Keratinocyte (primary cell): ENCODE data around the gene USP14. TPM values are rescaled to one million over a fixed set of nuclear protein-coding genes. Genes with fewer than 3 reads are reported as not detected.

ENCODE experiments used
- DNase-seq: peaks from one replicate; pipeline ENCODE4 v3.0.0-alpha.2; 2011; ENCODE audit warnings: low read depth, missing footprints, low spot score
- FAIRE-seq: peaks from 2 replicates; lab custom pipeline; 2011; peaks lifted over from hg19 to GRCh38; lab: Jason Lieb, UNC
- H2AFZ ChIP-seq: 2 replicates; pipeline ENCODE4 v1.6.0; 2012; ENCODE audit warnings: low read length, control low read depth, inconsistent platforms; ENCODE audit not compliant: control insufficient read depth
- H3K27ac ChIP-seq: 2 replicates; pipeline ENCODE4 v1.5.1; 2011; ENCODE audit warnings: low read length; ENCODE audit not compliant: control insufficient read depth, insufficient read depth
- H3K27me3 ChIP-seq: 3 replicates; pipeline ENCODE4 v1.6.0; 2011; ENCODE audit warnings: low read length; ENCODE audit not compliant: control insufficient read depth, insufficient read depth; ENCODE audit errors: extremely low read depth
- H3K36me3 ChIP-seq, 2 experiments: 2 replicates in 1 of 2; 3 replicates in 1 of 2; pipeline ENCODE4 v1.5.1; 2011; ENCODE audit warnings: low read length in 2 of 2, mild to moderate bottlenecking in 1 of 2; ENCODE audit not compliant: control insufficient read depth in 2 of 2, insufficient read depth in 2 of 2; ENCODE audit errors: extremely low read depth in 1 of 2
- H3K4me1 ChIP-seq: 3 replicates; pipeline ENCODE4 v1.5.1; 2011; ENCODE audit warnings: low read length; ENCODE audit not compliant: control insufficient read depth, insufficient read depth; ENCODE audit errors: extremely low read depth
- H3K4me2 ChIP-seq: 3 replicates; pipeline ENCODE4 v1.6.0; 2011; ENCODE audit warnings: low read depth, low read length; ENCODE audit not compliant: control insufficient read depth, insufficient read depth; ENCODE audit errors: extremely low read depth
- H3K4me3 ChIP-seq, 3 experiments: fragments of 200-600 bp in 1 of 3; sonication (generic) in 1 of 3; 2 replicates in 2 of 3; 3 replicates in 1 of 3; pipeline ENCODE4 v1.5.1; 2011 to 2016; ENCODE audit warnings: low read length in 3 of 3, mild to moderate bottlenecking in 3 of 3, control low read depth in 2 of 3, inconsistent platforms in 1 of 3, low read depth in 1 of 3, mixed read lengths in 1 of 3, mixed run types in 1 of 3, moderate library complexity in 1 of 3; ENCODE audit not compliant: control insufficient read depth in 2 of 3, insufficient read depth in 2 of 3; ENCODE audit errors: extremely low read depth in 1 of 3
- H3K79me2 ChIP-seq: 2 replicates; pipeline ENCODE4 v1.6.0; 2012; ENCODE audit warnings: low read length; ENCODE audit not compliant: control insufficient read depth, insufficient read depth
- H3K9ac ChIP-seq: 3 replicates; pipeline ENCODE4 v1.6.0; 2011; ENCODE audit warnings: low read length; ENCODE audit not compliant: control insufficient read depth, insufficient read depth; ENCODE audit errors: extremely low read depth
- H3K9me1 ChIP-seq: 3 replicates; pipeline ENCODE4 v1.6.0; 2011; ENCODE audit warnings: low read length; ENCODE audit not compliant: control insufficient read depth, insufficient read depth; ENCODE audit errors: extremely low read depth
- H3K9me3 ChIP-seq: 2 replicates; pipeline ENCODE4 v1.5.1; 2012; ENCODE audit warnings: low read depth, low read length; ENCODE audit not compliant: control insufficient read depth
- H4K20me1 ChIP-seq: 3 replicates; pipeline ENCODE4 v1.6.0; 2011; ENCODE audit warnings: low read length; ENCODE audit not compliant: control insufficient read depth, insufficient read depth; ENCODE audit errors: extremely low read depth
- CTCF ChIP-seq, 3 experiments: IDR thresholded peaks in 1 of 3; conservative IDR thresholded peaks in 1 of 3; optimal IDR thresholded peaks in 1 of 3; 2 replicates in 2 of 3; 3 replicates in 1 of 3; pipeline versions ENCODE3 to v1.5.1; 2011; ENCODE audit warnings: low read length in 3 of 3, mild to moderate bottlenecking in 3 of 3, moderate library complexity in 2 of 3, control low read depth in 1 of 3, inconsistent platforms in 1 of 3; ENCODE audit not compliant: insufficient read depth in 2 of 3; ENCODE audit errors: extremely low read depth in 1 of 3
- EZH2 ChIP-seq: IDR thresholded peaks from one replicate; pipeline ENCODE4 v1.6.1; 2012; ENCODE audit warnings: inconsistent platforms, mild to moderate bottlenecking, low read length, moderate library complexity
- dilution Hi-C: fragments of 300-500 bp; cut with MboI; formaldehyde crosslinking; loops from one replicate; pipeline ENCODE4 v1.7.0; 2020; ENCODE audit warnings: low sequenced_read_pairs; ENCODE audit not compliant: extremely low pct_ligation_motif_present
- polyA plus RNA-seq, 5 experiments: library from polyadenylated mRNA; depleted of rRNA in 3 of 5; stranded (reverse) in 3 of 5; stranded (forward) in 1 of 5; unstranded in 1 of 5; fragments of >200 nt; gene quantifications; 1 replicate in 1 of 5; 2 replicates in 3 of 5; 3 replicates in 1 of 5; pipeline versions ENCODE4 v1.2.1 to v1.2.3, GENCODE V29; 2011 to 2012; ENCODE audit warnings: missing spikeins in 2 of 5, low read depth in 1 of 5, low replicate concordance in 1 of 5

USP14 gene
- polyA plus RNA-seq, 1 donor (not counting 4 experiments of a cell fraction or from before 2014, with no cell fraction given) = 62.5 TPM

GRCh38 chr18:183769-184168 lies 25.4 kb downstream of the USP14 start:
- H3K27ac ChIP-seq = no peak overlapping the region
- H3K9ac ChIP-seq = no peak overlapping the region
- H3K27me3 ChIP-seq = no peaks in the 10 kb centered on the region
- no peak for TF ChIP-seq CTCF (optimal IDR thresholded peaks at IDR 0.05 in 1 of 3, IDR thresholded peaks at IDR 0.05 in 1 of 3, conservative IDR thresholded peaks at IDR 0.05 in 1 of 3; ENCODE audit: extremely low read depth in 1 of 3, insufficient read depth in 2 of 3, low read length in 3 of 3)
- TF ChIP-seq EZH2 = no peak
- H3K36me3 ChIP-seq = peaks cover 9 to 20% of the 10 kb centered on the region in 2 experiments
- peaks cover 3% of the 10 kb centered on the region for H4K20me1 ChIP-seq
- no peak overlapping the region for H3K4me2 ChIP-seq
- FAIRE-seq (no peak), DNase-seq (no peak)
- no peaks in the 10 kb centered on the region for H3K4me1 ChIP-seq
- H2AFZ ChIP-seq = no peak overlapping the region
- H3K79me2 ChIP-seq = peaks cover 62% of the 10 kb centered on the region
- no peaks in the 10 kb centered on the region for H3K9me3 ChIP-seq
- dilution Hi-C loops = no loop called here
- H3K4me3 ChIP-seq = no peak overlapping the region
- no peaks in the 10 kb centered on the region for H3K9me1 ChIP-seq

GRCh38 chr18:189254-189653 lies 30.9 kb downstream of the USP14 start:
- FAIRE-seq = no peak
- Histone ChIP-seq H3K36me3 (peaks cover 1 to 8% of the 10 kb centered on the region in 2 experiments), H3K27me3 (no peaks in the 10 kb centered on the region), H3K4me1 (no peaks in the 10 kb centered on the region), H4K20me1 (no peaks in the 10 kb centered on the region), H3K27ac (no peak overlapping the region), H3K9me1 (no peaks in the 10 kb centered on the region), H3K4me2 (no peak overlapping the region), H3K4me3 (no peak overlapping the region), H3K9me3 (no peaks in the 10 kb centered on the region), H2AFZ (no peak overlapping the region), H3K79me2 (peaks cover 79% of the 10 kb centered on the region), H3K9ac (no peak overlapping the region)
- no peak for DNase-seq
- dilution Hi-C loops = no loop called here
- TF ChIP-seq CTCF (optimal IDR thresholded peaks at IDR 0.05 in 1 of 3, IDR thresholded peaks at IDR 0.05 in 1 of 3, conservative IDR thresholded peaks at IDR 0.05 in 1 of 3; ENCODE audit: extremely low read depth in 1 of 3, insufficient read depth in 2 of 3, low read length in 3 of 3) (no peak), EZH2 (no peak)
